Measurements from ENCODE around the gene CDK6. TPM values are rescaled to one million over a fixed set of nuclear protein-coding genes. Genes with fewer than 3 reads are reported as not detected.

The CDK6 gene
- total RNA-seq, 1 experiment from 2014 or later: 124 TPM

DNA sequence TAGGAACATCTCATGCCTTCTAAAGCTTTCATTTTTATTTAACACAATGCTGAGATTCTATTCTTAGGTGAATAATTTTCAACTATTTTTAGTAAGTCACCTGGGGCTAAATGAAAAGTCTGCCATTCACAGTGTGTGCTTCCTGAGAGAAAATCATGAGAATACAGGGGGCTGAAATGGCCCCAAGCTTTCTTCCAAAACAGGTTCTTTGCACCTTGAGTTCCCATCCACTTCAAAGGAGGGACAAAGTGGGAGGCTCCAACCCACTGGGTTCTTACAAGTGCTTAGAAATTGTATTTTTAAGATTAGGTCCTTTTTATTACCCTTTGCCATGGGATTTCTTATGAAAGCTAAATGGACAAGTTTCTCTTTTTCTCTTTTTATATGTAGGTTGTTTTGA lies 224.6 kb downstream of the CDK6 start:
- CTCF ChIA-PET: interaction anchor here (0.6 to 3.7 kb wide), 5 partner anchors 10 to 562 kb away, joined by 3 to 29 read pairs (median 5); partner anchors contain the start of genes FAM133B and RBM48
- TF ChIP-seq, protein P1, sequence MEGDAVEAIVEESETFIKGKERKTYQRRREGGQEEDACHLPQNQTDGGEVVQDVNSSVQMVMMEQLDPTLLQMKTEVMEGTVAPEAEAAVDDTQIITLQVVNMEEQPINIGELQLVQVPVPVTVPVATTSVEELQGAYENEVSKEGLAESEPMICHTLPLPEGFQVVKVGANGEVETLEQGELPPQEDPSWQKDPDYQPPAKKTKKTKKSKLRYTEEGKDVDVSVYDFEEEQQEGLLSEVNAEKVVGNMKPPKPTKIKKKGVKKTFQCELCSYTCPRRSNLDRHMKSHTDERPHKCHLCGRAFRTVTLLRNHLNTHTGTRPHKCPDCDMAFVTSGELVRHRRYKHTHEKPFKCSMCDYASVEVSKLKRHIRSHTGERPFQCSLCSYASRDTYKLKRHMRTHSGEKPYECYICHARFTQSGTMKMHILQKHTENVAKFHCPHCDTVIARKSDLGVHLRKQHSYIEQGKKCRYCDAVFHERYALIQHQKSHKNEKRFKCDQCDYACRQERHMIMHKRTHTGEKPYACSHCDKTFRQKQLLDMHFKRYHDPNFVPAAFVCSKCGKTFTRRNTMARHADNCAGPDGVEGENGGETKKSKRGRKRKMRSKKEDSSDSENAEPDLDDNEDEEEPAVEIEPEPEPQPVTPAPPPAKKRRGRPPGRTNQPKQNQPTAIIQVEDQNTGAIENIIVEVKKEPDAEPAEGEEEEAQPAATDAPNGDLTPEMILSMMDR (IDR thresholded peaks at IDR 0.05; ENCODE audit: unreplicated experiment): no peak
- no peak overlapping the region for H3K4me3 Mint-ChIP-seq (ENCODE audit: unreplicated experiment)
- H3K9me3 Mint-ChIP-seq (ENCODE audit: unreplicated experiment): no peaks in the 10 kb centered on the region
- POLR2A ChIA-PET: interaction anchor here (1.1 to 2.6 kb wide), 2 partner anchors 22 to 445 kb away, joined by 3 to 10 read pairs; partner anchors contain the start of gene FAM133B
- no peaks in the 10 kb centered on the region for H3K27me3 Mint-ChIP-seq (ENCODE audit: insufficient read depth, unreplicated experiment)
- H3K27ac Mint-ChIP-seq (ENCODE audit: low read depth, unreplicated experiment): no peak overlapping the region
- TSS peak; percentile 1 for BruUV-seq (replicated peaks)
- no peak for DNase-seq (ENCODE audit: unreplicated experiment)
- H3K36me3 Mint-ChIP-seq (ENCODE audit: insufficient read depth, unreplicated experiment): peaks cover 54% of the 10 kb centered on the region
- intact Hi-C loops (cut with micrococcal nuclease): loop anchor here (5.0 kb wide), 1 partner anchor 84 kb away; the partner anchor contains the start of genes PEX1 and RBM48
- no peaks in the 10 kb centered on the region for H3K4me1 Mint-ChIP-seq (ENCODE audit: insufficient read depth, unreplicated experiment)

DNA sequence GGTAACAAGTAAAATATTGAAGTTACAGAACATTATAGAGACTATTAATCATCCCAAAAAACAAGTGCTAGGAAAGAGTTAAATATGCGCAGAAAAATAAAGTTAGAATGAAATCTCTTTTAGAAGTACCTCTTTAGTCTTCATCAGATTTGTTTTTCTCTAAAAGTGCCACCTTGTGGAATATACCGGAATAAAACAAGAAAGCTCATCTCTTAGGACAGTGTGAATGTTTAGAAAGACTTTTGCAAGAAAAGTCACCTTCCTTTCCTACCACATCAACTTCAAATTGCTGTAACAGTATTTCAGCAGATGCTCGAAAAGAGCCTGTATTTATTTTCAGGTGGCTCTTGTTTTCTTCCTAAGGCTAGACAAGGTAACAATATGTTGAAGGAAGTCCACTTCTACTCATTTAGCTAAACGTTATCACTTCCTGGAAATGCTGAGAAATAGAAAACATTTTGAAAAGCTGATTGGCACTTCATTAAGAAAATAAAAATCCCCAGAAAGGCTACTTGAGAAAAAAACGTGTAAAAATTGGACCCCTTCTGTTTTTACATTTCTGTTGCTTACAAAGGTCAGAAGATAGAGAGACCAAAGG lies 226.4 kb downstream of the CDK6 start:
- intact Hi-C loops (cut with micrococcal nuclease): loop anchor here (5.0 kb wide), 1 partner anchor 83 kb away; the partner anchor contains the start of genes PEX1 and RBM48
- H3K27me3 Mint-ChIP-seq (ENCODE audit: insufficient read depth, unreplicated experiment): no peaks in the 10 kb centered on the region
- no TSS peak for BruUV-seq (replicated peaks)
- TF ChIP-seq, protein P1 (IDR thresholded peaks at IDR 0.05; ENCODE audit: unreplicated experiment): peak; percentile 38
- CTCF ChIA-PET: interaction anchor here (0.6 to 3.7 kb wide), 9 partner anchors 11 to 223 kb away, joined by 3 to 29 read pairs (median 4); partner anchors contain the start of genes FAM133B and RBM48
- H3K4me3 Mint-ChIP-seq (ENCODE audit: unreplicated experiment): no peak overlapping the region
- POLR2A ChIA-PET: interaction anchor here (0.7 to 2.6 kb wide), 5 partner anchors 9 to 440 kb away, joined by 3 to 10 read pairs (median 4); partner anchors contain the start of gene FAM133B
- peak; percentile 36 for DNase-seq (ENCODE audit: unreplicated experiment)
- H3K27ac Mint-ChIP-seq (ENCODE audit: low read depth, unreplicated experiment): no peak overlapping the region
- no peaks in the 10 kb centered on the region for H3K9me3 Mint-ChIP-seq (ENCODE audit: unreplicated experiment)
- H3K4me1 Mint-ChIP-seq (ENCODE audit: insufficient read depth, unreplicated experiment): no peaks in the 10 kb centered on the region
- peaks cover 57% of the 10 kb centered on the region for H3K36me3 Mint-ChIP-seq (ENCODE audit: insufficient read depth, unreplicated experiment)

- TF ChIP-seq, protein P1 (IDR thresholded peaks at IDR 0.05; ENCODE audit: unreplicated experiment): no peak
- Mint-ChIP-seq H3K36me3 (ENCODE audit: insufficient read depth, unreplicated experiment) (peaks cover 45% of the 10 kb centered on the region), H3K9me3 (ENCODE audit: unreplicated experiment) (no peaks in the 10 kb centered on the region), H3K4me1 (ENCODE audit: insufficient read depth, unreplicated experiment) (no peaks in the 10 kb centered on the region), H3K4me3 (ENCODE audit: unreplicated experiment) (no peak overlapping the region), H3K27me3 (ENCODE audit: insufficient read depth, unreplicated experiment) (no peaks in the 10 kb centered on the region), H3K27ac (ENCODE audit: low read depth, unreplicated experiment) (no peak overlapping the region)
- BruUV-seq (replicated peaks): no TSS peak
- intact Hi-C loops (cut with micrococcal nuclease): no loop called here
- CTCF ChIA-PET: interaction anchor here (0.7 to 5.0 kb wide), 4 partner anchors 10 to 385 kb away, joined by 3 to 24 read pairs (median 12); partner anchors contain the start of gene FAM133B
- POLR2A ChIA-PET: interaction anchor here (0.7 to 1.5 kb wide), 2 partner anchors 16 to 26 kb away, joined by 3 to 4 read pairs; no protein-coding TSS in a partner anchor
- no peak for DNase-seq (ENCODE audit: unreplicated experiment)
These were observed 227.7 kb downstream of the CDK6 start for GRCh38 chr7:92608380-92609322.
